Heart left ventricle (tissue), 13 donors: ENCODE measurements around the gene ZNF26.

Experiments
- CTCF ChIP-seq, 12 donors: fragments of 200-600 bp; sonication (generic) in 4 of 12; IDR thresholded peaks; one replicate each; pipeline versions ENCODE4 v1.5.0 to v1.8.0; 2018 to 2022; ENCODE audit warnings: antibody characterized with exemption in 12 of 12, mild to moderate bottlenecking in 5 of 12
- POLR2A ChIP-seq, 2 donors: fragments of 450-650 bp; IDR thresholded peaks; one replicate each; pipeline ENCODE4 v1.6.1; 2017; ENCODE audit warnings: antibody characterized with exemption in 2 of 2, mild to moderate bottlenecking in 2 of 2, moderate library complexity in 2 of 2
- donor health status: ischemic (EF 13 %, LVEDD 7.1; RV severe dilation, severe dysfunction).
- donor health status: DM: no; HTN: yes; CAD: no.
- donor health status: DM: no; HTN: no; CAD: no.
- donor health status: ischemic (EF 25% LVEDD 6.9; RV normal size, moderate dysfunction).
- donor health status: ischemic (EF 25% LVEDD 5.7; RV mildly dilated, moderate dysfunction).
- donor health status: ischemic (EF 35%, LVEDD 5.7; RV mildly dilated, moderate dysfunction).
- donor health status: nonischemic (EF 11% LVEDD 7.7; RV severe dilation, severe dysfunction).
- donor health status: DM: yes; HTN: yes; CAD: no.
- donor health status: PGD.
- donor health status: ischemic (EF 29% LVEDD 5.4; RV normal size, mild dysfunction).
- donor health status: nonischemic (EF 23%, LVEDD 6.1; RV moderate dilation, normal function).

DNA sequence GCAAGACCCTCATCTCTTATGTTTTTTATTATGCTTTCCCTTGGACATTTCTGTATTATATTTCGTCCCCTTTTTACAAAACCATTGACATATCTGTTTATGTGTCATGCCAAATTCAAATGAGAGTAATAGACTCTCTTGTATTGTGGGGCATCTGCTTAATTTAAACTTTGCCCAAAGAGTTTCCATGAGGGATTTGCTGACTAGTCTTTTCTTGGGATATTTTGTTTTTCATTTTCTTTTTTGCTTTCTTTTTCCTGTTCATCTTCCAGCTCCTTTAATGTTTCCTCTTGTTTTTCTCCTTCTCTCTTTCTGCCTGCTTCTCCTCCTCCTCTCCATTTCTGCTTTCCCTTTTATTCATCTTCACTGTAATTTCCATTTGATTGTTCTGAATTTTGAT is 13.8 kb upstream of the ZNF26 start:
- TF ChIP-seq POLR2A (IDR thresholded peaks at IDR 0.05) (no peak), CTCF (IDR thresholded peaks at IDR 0.05) (no peak)
